Brain microvascular endothelial cell (primary cell): ENCODE results near the gene ZNF22.
A peak's percentile ranks its signal among the peaks of the same experiment; 100 is the strongest.

Experiments used
- DNase-seq: peaks from one replicate; pipeline ENCODE4 v3.0.0-alpha.2; 2020
- H3K27ac ChIP-seq: fragments of 250-450 bp; sonication (Bioruptor Pico); 2 replicates; pipeline ENCODE4 v1.5.1; 2020; ENCODE audit warnings: mild to moderate bottlenecking, moderate library complexity
- H3K27me3 ChIP-seq: fragments of 250-450 bp; sonication (Bioruptor Pico); replicated peaks from 2 replicates; pipeline ENCODE4 v1.5.1; 2020; ENCODE audit warnings: mild to moderate bottlenecking
- H3K36me3 ChIP-seq: fragments of 250-450 bp; sonication (Bioruptor Pico); replicated peaks from 2 replicates; pipeline ENCODE4 v1.5.1; 2020; ENCODE audit warnings: mild to moderate bottlenecking
- H3K4me3 ChIP-seq: 2 replicates; pipeline ENCODE4 v1.5.1; 2011; ENCODE audit warnings: low read depth, mild to moderate bottlenecking, control low read depth, low read length, moderate library complexity
- CTCF ChIP-seq: IDR thresholded peaks from 2 replicates; pipeline ENCODE4 v1.5.1; 2011; ENCODE audit warnings: low read depth, mild to moderate bottlenecking, moderate library complexity, low read length, control low read depth, inconsistent platforms; ENCODE audit errors: missing control alignments
- in situ Hi-C: cut with HindIII; loops from 2 replicates; pipeline ENCODE4 v1.10.0; 2017; ENCODE audit warnings: low sequenced_read_pairs, low pct_ligation_motif_present

ZNF22 gene

GRCh38 chr10:44959247-44960087 lies 41.3 kb upstream of the ZNF22 start, which contains the start of gene RASSF4:
RASSF4 (plus strand) TSS chr10:44959802; CDS start chr10:44970203, 10,401 bp downstream.
- H3K4me3 ChIP-seq, result peak within 1 kb of the TSS; percentile 74
- in situ Hi-C loops, result no loop called here
- DNase-seq, result peak; percentile 75
- no peaks in the 10 kb centered on the region for H3K27me3 ChIP-seq
- H3K27ac ChIP-seq, result peak within 1 kb of the TSS; percentile 78
- TF ChIP-seq CTCF, result no peak
- no peaks in the 10 kb centered on the region for H3K36me3 ChIP-seq

GRCh38 chr10:44960088-44960460 lies 40.6 kb upstream of the ZNF22 start:
- Histone ChIP-seq H3K36me3 (no peaks in the 10 kb centered on the region), H3K27ac (no peak overlapping the region), H3K4me3 (peak overlapping the region; percentile 74), H3K27me3 (no peaks in the 10 kb centered on the region)
- in situ Hi-C loops, result no loop called here
- DNase-seq, result no peak
- TF ChIP-seq CTCF, result no peak

- no peak for TF ChIP-seq CTCF
- DNase-seq, result no peak
- Histone ChIP-seq H3K36me3 (no peaks in the 10 kb centered on the region), H3K4me3 (no peak overlapping the region), H3K27me3 (no peaks in the 10 kb centered on the region), H3K27ac (no peak overlapping the region)
- in situ Hi-C loops, result no loop called here
Observed at GRCh38 chr10:44960482-44961229, 40.1 kb upstream of the ZNF22 start.

GRCh38 chr10:44961230-44961571 lies 39.5 kb upstream of the ZNF22 start:
- Histone ChIP-seq H3K4me3 (no peak overlapping the region), H3K27ac (no peak overlapping the region), H3K27me3 (no peaks in the 10 kb centered on the region), H3K36me3 (no peaks in the 10 kb centered on the region)
- no peak for TF ChIP-seq CTCF
- in situ Hi-C loops, result no loop called here
- no peak for DNase-seq

- H3K4me3 ChIP-seq, result no peak overlapping the region
- no peaks in the 10 kb centered on the region for H3K36me3 ChIP-seq
- DNase-seq, result no peak
- in situ Hi-C loops, result no loop called here
- no peak overlapping the region for H3K27ac ChIP-seq
- no peak for TF ChIP-seq CTCF
- H3K27me3 ChIP-seq, result no peaks in the 10 kb centered on the region
Observed at GRCh38 chr10:44961931-44962750, 38.6 kb upstream of the ZNF22 start.
